Psoas muscle (tissue), 8 donors: Measurements from ENCODE around the gene PRAC1. TPM values are rescaled to one million over a fixed set of nuclear protein-coding genes. Genes with fewer than 3 reads are reported as not detected.

Source experiments
- ATAC-seq, 4 donors: fragments of 200-7000 bp; cut with Tn5 transposase; one replicate each; pipeline ENCODE4 v1.9.1; 2020; ENCODE audit warnings: moderate library complexity in 3 of 4, mild to moderate bottlenecking in 2 of 4
- DNase-seq, 2 donors: peaks; one replicate each; pipeline ENCODE4 v3.0.0-alpha.2; 2020
- H3K27ac ChIP-seq: fragments of 200-600 bp; one replicate; pipeline ENCODE4 v1.8.0; 2022
- H3K27me3 ChIP-seq, 3 donors: fragments of 200-600 bp in 1 of 3; one replicate each; pipeline versions ENCODE4 v1.6.1 to v1.8.0; 2013 to 2022; ENCODE audit warnings: low read length in 2 of 3, mild to moderate bottlenecking in 2 of 3, moderate library complexity in 1 of 3; ENCODE audit not compliant: insufficient read depth in 3 of 3
- H3K36me3 ChIP-seq, 2 donors: fragments of 200-600 bp in 1 of 2; one replicate each; pipeline versions ENCODE4 v1.6.1 to v1.8.0; 2013 to 2022; ENCODE audit warnings: low read depth in 1 of 2, mild to moderate bottlenecking in 1 of 2, moderate library complexity in 1 of 2; ENCODE audit not compliant: insufficient read depth in 1 of 2
- H3K4me1 ChIP-seq: fragments of 200-600 bp; one replicate; pipeline ENCODE4 v1.8.0; 2022
- H3K4me3 ChIP-seq: fragments of 200-600 bp; one replicate; pipeline ENCODE4 v1.8.0; 2022; ENCODE audit warnings: mild to moderate bottlenecking
- H3K9me3 ChIP-seq: fragments of 200-600 bp; one replicate; pipeline ENCODE4 v1.8.0; 2022
- CTCF ChIP-seq: fragments of 200-600 bp; IDR thresholded peaks from one replicate; pipeline ENCODE4 v1.8.0; 2022; ENCODE audit warnings: antibody characterized with exemption
- WGBS, 3 donors: extraction: QIAGEN DNeasy Blood & Tissue Kit; methylation state at CpG; one replicate each; pipeline versions ENCODE4 v1.1.6 to v1.1.7; 2013; 5-methylcytosine and 5-hydroxymethylcytosine counted together
- intact Hi-C, 2 donors: fragments of 100-400 bp; cut with DNase I; formaldehyde crosslinking; loops; one replicate each; pipeline versions ENCODE4 v1.11.0 to v1.14.2; 2022
- polyA plus RNA-seq, 3 donors: library from polyadenylated mRNA; stranded (reverse); fragments of 200-250 nt; gene quantifications; one replicate each; pipeline ENCODE4 v1.2.3, GENCODE V29; 2013
- total RNA-seq, 4 donors: library from RNA; stranded (reverse); fragmentation: NEBNext Ultra II Directional in 2 of 4; extraction: Animal tissue kit (Norgen Biotek cat#: 25700) in 2 of 4; gene quantifications; one replicate each; pipeline versions ENCODE4 v1.2.1 to v1.2.4, GENCODE V29; 2021 to 2023
- donor health status: healthy with polysubstance abuse.
- donor health status: DM: no; HTN: no; CAD: no; lungs with moderate emphysema.
- donor health status: Bipolar disorder and iron deficiency.
- donor health status: healthy.
- donor health status: DM: yes; HTN: yes; CAD: no.
- donor health status: DM: no; HTN: no; CAD: no.
- donor health status: DM: no; HTN: no; CAD: no.
- donor health status: DM: yes; HTN: yes; CAD: no.

PRAC1 gene
- total and polyA plus RNA-seq, 7 donors: not detected

DNA sequence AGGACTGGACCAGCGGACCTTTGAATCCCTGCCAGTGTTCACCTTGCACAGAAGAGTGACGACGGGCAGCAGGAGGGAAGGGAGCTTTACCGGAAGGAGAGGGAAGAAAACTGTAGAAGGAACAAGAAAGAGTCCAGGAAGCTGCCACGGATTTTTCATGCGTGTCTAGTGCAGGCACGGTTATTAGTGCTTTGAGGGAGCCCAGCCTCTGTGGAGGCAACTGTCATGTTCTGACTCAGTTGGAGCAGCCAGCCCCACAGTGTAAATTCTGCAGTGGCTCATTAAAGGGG is 12.7 kb upstream of the PRAC1 start:
- Histone ChIP-seq H3K36me3 (no peaks in the 10 kb centered on the region), H3K9me3 (no peaks in the 10 kb centered on the region), H3K27me3 (peaks cover 0 to 97% (median 43%) of the 10 kb centered on the region in 3 donors), H3K27ac (no peak overlapping the region), H3K4me1 (no peaks in the 10 kb centered on the region), H3K4me3 (no peak overlapping the region)
- WGBS, 3 donors: 2 to 10% (median 5%) methylated on average over 7 of the region's 7 CpGs
- no peak for TF ChIP-seq CTCF
- ATAC-seq (no peak), DNase-seq (no peak)
- intact Hi-C loops: no loop called here

DNA sequence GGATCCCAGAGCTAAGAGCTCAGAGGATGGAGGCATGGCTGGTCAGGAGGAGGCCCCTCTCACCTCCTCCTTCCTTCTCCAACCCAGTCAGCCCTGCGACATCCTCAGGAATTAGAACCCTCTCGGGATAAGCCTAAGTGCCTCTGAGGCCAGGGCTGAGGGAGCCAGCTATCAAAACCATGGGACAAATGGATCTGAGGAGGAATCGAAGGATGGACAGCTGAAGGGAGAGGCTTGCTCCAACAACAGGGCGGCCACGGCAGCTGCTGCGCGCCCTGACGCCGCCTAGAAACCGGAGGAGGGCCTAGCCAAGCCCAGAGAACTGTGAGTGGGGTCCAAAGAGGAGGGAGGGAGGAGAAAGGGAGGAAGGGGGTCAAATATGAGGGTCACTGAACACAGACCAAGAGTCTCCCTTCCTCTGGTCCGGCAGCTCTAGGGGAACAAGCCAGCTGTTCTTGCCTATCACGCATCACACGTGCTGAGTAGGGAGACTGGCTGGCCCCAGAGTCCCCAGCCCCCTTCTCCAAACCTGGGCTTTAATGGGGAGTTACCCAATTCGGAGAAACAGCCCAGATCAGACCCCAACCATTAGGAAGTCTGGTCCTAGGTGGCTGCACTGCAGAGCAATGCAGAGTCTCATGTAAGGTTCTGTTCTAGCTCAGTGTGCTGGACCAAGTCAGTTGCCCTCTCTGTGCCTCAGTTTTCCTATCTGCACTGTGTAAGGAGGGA is 12.2 kb upstream of the PRAC1 start:
- ATAC-seq (no peak), DNase-seq (no peak)
- intact Hi-C loops: no loop called here
- Histone ChIP-seq H3K4me3 (no peak overlapping the region), H3K36me3 (no peaks in the 10 kb centered on the region), H3K4me1 (no peaks in the 10 kb centered on the region), H3K27me3 (peaks cover 0 to 97% (median 46%) of the 10 kb centered on the region in 3 donors), H3K27ac (no peak overlapping the region), H3K9me3 (no peaks in the 10 kb centered on the region)
- 5 to 9% (median 6%) methylated on average over 13 to 14 of the region's 14 CpGs for WGBS, 3 donors
- no peak for TF ChIP-seq CTCF

DNA sequence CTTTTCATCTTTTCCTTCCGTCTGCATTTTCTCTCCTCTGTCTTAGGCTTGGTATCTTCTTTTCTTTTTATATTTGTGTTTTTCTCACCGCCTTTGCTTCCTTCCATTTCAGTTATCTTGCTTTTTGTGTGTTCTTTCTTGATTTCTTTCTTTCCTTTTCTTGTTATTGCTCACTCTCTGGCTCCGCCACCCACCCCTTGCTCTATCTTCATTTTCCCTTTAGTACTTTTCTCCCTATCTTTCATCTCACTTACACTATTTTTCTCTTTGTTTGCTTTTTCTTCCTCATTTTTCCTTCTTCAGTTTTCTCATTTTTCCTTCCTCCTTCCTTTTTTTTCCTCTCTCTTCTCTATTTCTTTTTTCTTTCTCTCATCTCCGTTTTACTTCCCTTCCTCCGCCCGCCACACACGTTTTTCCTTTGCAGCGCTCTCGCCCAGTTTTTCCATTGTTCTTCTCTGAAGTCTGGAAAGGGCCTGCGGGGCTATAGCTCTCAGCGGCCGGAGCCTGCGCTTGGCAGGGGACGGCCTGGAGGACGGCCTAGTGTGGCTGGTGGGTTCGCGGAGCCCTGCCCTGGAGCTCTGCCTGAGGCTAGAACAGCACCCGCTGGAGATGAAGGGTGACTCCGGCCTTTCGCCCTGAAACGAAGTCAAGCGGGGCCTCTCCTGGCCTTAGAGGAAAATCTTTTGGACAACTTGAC is 11.5 kb upstream of the PRAC1 start:
- H3K9me3 ChIP-seq: no peaks in the 10 kb centered on the region
- intact Hi-C loops: no loop called here
- no peak overlapping the region for H3K27ac ChIP-seq
- peaks cover 0 to 97% (median 46%) of the 10 kb centered on the region in 3 donors for H3K27me3 ChIP-seq
- no peak for TF ChIP-seq CTCF
- no peak for DNase-seq
- 15 to 19% (median 16%) methylated on average over 22 of the region's 22 CpGs for WGBS, 3 donors
- H3K4me3 ChIP-seq: no peak overlapping the region
- no peaks in the 10 kb centered on the region for H3K36me3 ChIP-seq
- no peak for ATAC-seq
- H3K4me1 ChIP-seq: no peaks in the 10 kb centered on the region

DNA sequence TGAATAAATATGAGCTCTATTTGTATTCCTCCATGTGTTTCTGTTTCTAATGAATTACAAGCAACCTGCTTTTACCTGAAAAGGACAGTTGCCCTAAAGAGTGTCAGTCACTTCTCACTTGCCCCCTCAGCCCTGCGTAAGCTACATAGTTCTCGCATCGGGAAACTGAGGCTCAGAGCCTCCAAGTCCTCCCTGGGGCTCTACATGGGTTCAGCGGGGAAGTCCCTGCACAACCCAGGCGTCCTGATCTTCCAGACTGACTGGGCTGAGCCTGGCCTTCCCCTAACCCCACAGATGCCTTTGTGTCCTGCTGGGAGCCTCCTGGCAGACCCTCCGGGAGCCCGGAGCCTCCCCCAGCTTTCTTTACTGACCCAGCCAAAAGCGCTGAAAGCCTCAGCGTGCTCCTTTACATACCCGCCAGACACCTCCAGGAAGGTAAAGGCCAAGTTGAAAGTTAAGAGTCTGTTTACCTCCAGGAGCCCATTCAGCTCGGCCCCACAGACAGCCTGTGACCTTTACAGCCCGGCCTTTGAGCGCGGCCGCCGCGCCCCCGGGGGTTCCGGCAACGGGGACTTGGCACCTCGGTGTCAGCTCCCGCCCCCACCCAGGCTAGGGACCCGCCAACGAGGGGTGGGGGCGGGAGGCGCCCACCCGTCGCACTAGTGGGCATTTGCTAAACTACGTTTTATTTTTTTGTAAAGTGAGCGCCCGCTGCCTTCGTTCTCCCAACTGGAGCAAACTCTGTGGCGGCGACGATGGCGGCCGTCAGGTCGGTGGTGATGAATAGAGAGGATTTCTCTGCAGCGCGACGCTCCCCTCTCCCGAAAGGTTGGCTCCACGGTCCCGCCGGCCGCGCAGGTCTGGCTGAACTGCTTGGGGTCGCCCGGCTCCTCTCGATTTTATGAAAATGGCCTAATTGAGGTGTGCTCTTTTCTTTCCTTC is 10.6 kb upstream of the PRAC1 start:
- Histone ChIP-seq H3K36me3 (no peaks in the 10 kb centered on the region), H3K4me3 (no peak overlapping the region), H3K27me3 (peaks cover 0 to 96% (median 46%) of the 10 kb centered on the region in 3 donors), H3K9me3 (no peaks in the 10 kb centered on the region), H3K27ac (no peak overlapping the region), H3K4me1 (peaks cover 4% of the 10 kb centered on the region)
- TF ChIP-seq CTCF: no peak
- DNase-seq (no peak), ATAC-seq (no peak)
- intact Hi-C loops: no loop called here
- WGBS, 3 donors: 6 to 8% (median 6%) methylated on average over 43 to 50 of the region's 50 CpGs
